ENCODE data around the gene FAM120C. TPM values are rescaled to one million over a fixed set of nuclear protein-coding genes. Genes with fewer than 3 reads are reported as not detected.

FAM120C gene
- polyA plus RNA-seq, 3 donors = 1.7 to 2.6 (median 1.8) TPM

DNA sequence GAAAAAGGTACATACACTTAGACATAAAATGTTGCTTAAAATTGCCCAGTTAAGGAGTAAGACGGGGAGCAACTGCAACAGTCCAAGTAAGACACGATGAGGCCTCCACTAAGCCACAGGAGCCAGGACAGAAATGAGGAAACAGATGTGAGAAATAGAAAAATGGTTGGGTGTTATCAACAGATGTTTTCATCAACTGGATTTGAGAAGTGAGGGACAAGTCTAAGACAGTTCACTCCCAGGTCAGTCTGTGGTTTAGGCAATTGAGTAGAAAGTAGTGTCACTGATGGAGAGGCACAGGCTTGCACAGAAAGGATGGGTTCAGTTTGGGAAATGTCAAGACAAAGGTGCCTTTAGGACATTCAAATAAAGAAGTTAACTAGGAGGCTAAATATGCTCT lies 115.3 kb downstream of the FAM120C start:
- DNase-seq = no peak
- WGBS (ENCODE audit: insufficient coverage) = no CpG with 5 or more reads among the region's 2 CpGs
- H3K4me3 ChIP-seq (replicated peaks in 1 of 3; ENCODE audit: low read depth in 2 of 3, low read length in 3 of 3) = no peak overlapping the region

DNA sequence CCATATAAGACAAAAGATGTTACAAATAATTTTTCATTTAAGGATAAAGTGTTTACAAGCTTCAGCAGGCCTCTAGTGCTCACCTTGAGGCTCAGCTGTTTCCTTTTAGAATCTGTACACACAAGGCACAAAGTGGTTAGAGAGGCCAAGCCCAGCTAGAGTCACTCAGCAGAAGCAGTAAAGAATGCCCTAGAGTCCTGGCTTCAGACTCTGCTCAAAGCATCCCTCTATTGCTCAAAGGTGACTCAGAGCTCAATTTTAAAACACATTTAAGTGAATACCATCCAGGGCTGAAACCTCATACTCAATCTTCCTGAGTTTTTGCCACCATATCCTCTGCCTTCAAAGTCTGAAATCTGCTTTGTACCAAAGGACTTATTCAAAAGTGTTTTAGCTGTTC lies 116.2 kb downstream of the FAM120C start:
- no peak for TF ChIP-seq CTCF (IDR thresholded peaks at IDR 0.05)
- Histone ChIP-seq H3K27me3 (ENCODE audit: control insufficient read depth in 2 of 2, insufficient read depth in 2 of 2, low read length in 2 of 2) (peaks cover 0 to 2% of the 10 kb centered on the region in 2 donors), H3K4me3 (replicated peaks in 1 of 3; ENCODE audit: low read depth in 2 of 3, low read length in 3 of 3) (no peak overlapping the region), H3K27ac (ENCODE audit: low read depth in 1 of 2, low read length in 2 of 2) (no peak overlapping the region), H2AFZ (ENCODE audit: insufficient read depth, low read depth, low read length, poor library complexity, severe bottlenecking) (no peak overlapping the region), H3K36me3 (replicated peaks in 1 of 2; ENCODE audit: control insufficient read depth in 1 of 2, insufficient read depth in 2 of 2, low read length in 2 of 2) (no peaks in the 10 kb centered on the region), H3K9me3 (replicated peaks in 1 of 2; ENCODE audit: control insufficient read depth in 1 of 2, insufficient read depth in 1 of 2, low read length in 2 of 2) (no peaks in the 10 kb centered on the region), H3K4me2 (replicated peaks; ENCODE audit: extremely low read depth, low read length, poor library complexity, severe bottlenecking) (no peak overlapping the region), H3K9ac (ENCODE audit: insufficient read depth, low read length, poor library complexity, severe bottlenecking) (no peak overlapping the region), H3K4me1 (ENCODE audit: control insufficient read depth in 1 of 2, insufficient read depth in 2 of 2, low read length in 2 of 2) (no peaks in the 10 kb centered on the region), H4K20me1 (ENCODE audit: insufficient read depth, low read length) (no peaks in the 10 kb centered on the region), H3K79me2 (ENCODE audit: insufficient read depth, low read length) (no peaks in the 10 kb centered on the region)
- H3K9me3 Mint-ChIP-seq = peaks cover 0 to 8% (median 0%) of the 10 kb centered on the region in 7 donors
- H3K4me3 Mint-ChIP-seq = no peak overlapping the region
- no peak for DNase-seq
- peaks cover 4% of the 10 kb centered on the region for H3K4me1 Mint-ChIP-seq
- intact Hi-C loops (cut with micrococcal nuclease) = no loop called here
- H3K36me3 Mint-ChIP-seq = no peaks in the 10 kb centered on the region
- H3K27ac Mint-ChIP-seq = no peak overlapping the region
- peaks cover 0 to 2% (median 0%) of the 10 kb centered on the region in 3 donors for H3K27me3 Mint-ChIP-seq (ENCODE audit: low read depth in 3 of 3)

More for the DNA sequence above, 115.3 kb downstream of the FAM120C start:
- Histone ChIP-seq H3K4me2 (replicated peaks; ENCODE audit: extremely low read depth, low read length, poor library complexity, severe bottlenecking) (no peak overlapping the region), H4K20me1 (ENCODE audit: insufficient read depth, low read length) (no peaks in the 10 kb centered on the region), H3K79me2 (ENCODE audit: insufficient read depth, low read length) (no peaks in the 10 kb centered on the region), H3K9ac (ENCODE audit: insufficient read depth, low read length, poor library complexity, severe bottlenecking) (no peak overlapping the region), H3K9me3 (replicated peaks in 1 of 2; ENCODE audit: control insufficient read depth in 1 of 2, insufficient read depth in 1 of 2, low read length in 2 of 2) (no peaks in the 10 kb centered on the region), H2AFZ (ENCODE audit: insufficient read depth, low read depth, low read length, poor library complexity, severe bottlenecking) (no peak overlapping the region), H3K4me1 (ENCODE audit: control insufficient read depth in 1 of 2, insufficient read depth in 2 of 2, low read length in 2 of 2) (no peaks in the 10 kb centered on the region), H3K27ac (ENCODE audit: low read depth in 1 of 2, low read length in 2 of 2) (no peak overlapping the region), H3K36me3 (replicated peaks in 1 of 2; ENCODE audit: control insufficient read depth in 1 of 2, insufficient read depth in 2 of 2, low read length in 2 of 2) (no peaks in the 10 kb centered on the region), H3K27me3 (ENCODE audit: control insufficient read depth in 2 of 2, insufficient read depth in 2 of 2, low read length in 2 of 2) (peaks cover 0 to 2% of the 10 kb centered on the region in 2 donors)
- Mint-ChIP-seq H3K27ac (no peak overlapping the region), H3K9me3 (peaks cover 0 to 7% (median 0%) of the 10 kb centered on the region in 7 donors), H3K36me3 (no peaks in the 10 kb centered on the region), H3K4me3 (no peak overlapping the region), H3K27me3 (ENCODE audit: low read depth in 3 of 3) (peaks cover 0 to 2% (median 0%) of the 10 kb centered on the region in 3 donors), H3K4me1 (peaks cover 4% of the 10 kb centered on the region)
- no peak for TF ChIP-seq CTCF (IDR thresholded peaks at IDR 0.05)
- intact Hi-C loops (cut with micrococcal nuclease) = no loop called here

Measured in CD14-positive monocyte (primary cell).